H1 (cell line): ENCODE results near the gene F11. TPM values are rescaled to one million over a fixed set of nuclear protein-coding genes. Genes with fewer than 3 reads are reported as not detected.

ENCODE experiments used
- CTCF ChIA-PET: fragments of 300-600 bp; sonication (Branson Sonifier 250); formaldehyde crosslinking; loops from one replicate; lab custom pipeline; 2021; ENCODE audit not compliant: partially characterized antibody; lab: Charles Lee
- POLR2A ChIA-PET: fragments of 300-600 bp; sonication (Branson Sonifier 250); formaldehyde crosslinking; loops from one replicate; lab custom pipeline; 2021; ENCODE audit warnings: inconsistent platforms; ENCODE audit not compliant: partially characterized antibody; lab: Charles Lee
- DNase-seq, 2 experiments: peaks; one replicate each; pipeline versions ENCODE4 v3.0.0 to v3.0.0-alpha.2; 2010 to 2022; ENCODE audit warnings: low spot score in 2 of 2, low read depth in 1 of 2, mixed read lengths in 1 of 2
- FAIRE-seq: peaks from 2 replicates; lab custom pipeline; 2011; peaks lifted over from hg19 to GRCh38; lab: Jason Lieb, UNC
- H2AFZ ChIP-seq: 2 replicates; pipeline ENCODE4 v1.8.1; 2012; ENCODE audit warnings: low read length, inconsistent platforms
- H2AK5ac ChIP-seq: 2 replicates; pipeline ENCODE4 v1.6.1; 2013; ENCODE audit warnings: low read depth, low read length
- H2BK120ac ChIP-seq: replicated peaks from 2 replicates; pipeline ENCODE3; 2013; ENCODE audit warnings: low read depth, low read length, inconsistent platforms
- H2BK12ac ChIP-seq: 2 replicates; pipeline ENCODE4 v1.6.1; 2013; ENCODE audit warnings: low read depth, low read length
- H2BK15ac ChIP-seq: 2 replicates; pipeline ENCODE4 v1.6.1; 2013; ENCODE audit warnings: low read length
- H2BK20ac ChIP-seq: 2 replicates; pipeline ENCODE4 v1.6.1; 2013; ENCODE audit warnings: low read length
- H2BK5ac ChIP-seq: 2 replicates; pipeline ENCODE4 v1.6.1; 2013; ENCODE audit warnings: low read depth, low read length
- H3K14ac ChIP-seq: 2 replicates; pipeline ENCODE4 v1.6.1; 2013; ENCODE audit warnings: inconsistent platforms; ENCODE audit not compliant: insufficient read length
- H3K18ac ChIP-seq: 2 replicates; pipeline ENCODE4 v1.6.1; 2013; ENCODE audit warnings: low read length; ENCODE audit errors: extremely low read depth
- H3K23ac ChIP-seq: 2 replicates; pipeline ENCODE4 v1.6.1; 2013; ENCODE audit warnings: inconsistent platforms; ENCODE audit not compliant: insufficient read length
- H3K23me2 ChIP-seq: 2 replicates; pipeline ENCODE4 v1.6.1; 2013; ENCODE audit warnings: low read depth, low read length
- H3K27ac ChIP-seq: 2 replicates; pipeline ENCODE4 v1.6.1; 2011; ENCODE audit warnings: low read depth, low read length, inconsistent platforms
- H3K27me3 ChIP-seq, 4 experiments: replicated peaks in 1 of 4; 1 replicate in 1 of 4; 2 replicates in 3 of 4; pipeline versions ENCODE4 v1.6.1 to v1.8.1; 2011 to 2013; ENCODE audit warnings: low read length in 3 of 4, mild to moderate bottlenecking in 3 of 4, inconsistent platforms in 2 of 4, mixed read lengths in 2 of 4, moderate library complexity in 1 of 4; ENCODE audit not compliant: control insufficient read depth in 3 of 4, insufficient read depth in 3 of 4; ENCODE audit errors: extremely low read depth in 1 of 4
- H3K36me3 ChIP-seq, 4 experiments: 2 replicates each; pipeline versions ENCODE4 v1.6.1 to v1.8.1; 2011 to 2013; ENCODE audit warnings: mild to moderate bottlenecking in 4 of 4, low read length in 3 of 4, moderate library complexity in 2 of 4, control low read depth in 1 of 4, inconsistent platforms in 1 of 4; ENCODE audit not compliant: insufficient read depth in 4 of 4, control insufficient read depth in 2 of 4
- H3K4ac ChIP-seq: replicated peaks from 2 replicates; pipeline ENCODE3; 2013; ENCODE audit warnings: low read length, low read depth, mixed read lengths, inconsistent platforms; ENCODE audit not compliant: insufficient read length
- H3K4me1 ChIP-seq, 4 experiments: replicated peaks in 1 of 4; 1 replicate in 1 of 4; 2 replicates in 3 of 4; pipeline versions ENCODE4 v1.6.1 to v1.8.1; 2011 to 2013; ENCODE audit warnings: low read length in 3 of 4, inconsistent platforms in 2 of 4, mixed read lengths in 1 of 4; ENCODE audit not compliant: insufficient read depth in 4 of 4, control insufficient read depth in 3 of 4
- H3K4me2 ChIP-seq, 2 experiments: 2 replicates each; pipeline versions ENCODE4 v1.6.1 to v1.8.1; 2011 to 2013; ENCODE audit warnings: low read depth in 2 of 2, low read length in 2 of 2, control low read depth in 1 of 2, inconsistent platforms in 1 of 2, mild to moderate bottlenecking in 1 of 2; ENCODE audit not compliant: insufficient read depth in 1 of 2
- H3K4me3 ChIP-seq, 4 experiments: fragments of 200-600, 300-600 bp in 1 of 4; sonication (generic), shearing (Covaris generic), sonication (Bioruptor Twin) in 1 of 4; 2 replicates each; pipeline versions ENCODE4 v1.5.1 to v1.8.1; 2011 to 2016; ENCODE audit warnings: low read length in 4 of 4, low read depth in 3 of 4, control low read depth in 2 of 4, inconsistent platforms in 2 of 4, mild to moderate bottlenecking in 2 of 4, mixed read lengths in 1 of 4, moderate library complexity in 1 of 4; ENCODE audit not compliant: insufficient read depth in 2 of 4; ENCODE audit errors: extremely low read depth in 1 of 4
- H3K56ac ChIP-seq: replicated peaks from 2 replicates; pipeline ENCODE3; 2013; ENCODE audit warnings: low read depth, mild to moderate bottlenecking, mixed read lengths, low read length, inconsistent platforms; ENCODE audit not compliant: insufficient read length
- H3K79me1 ChIP-seq: 2 replicates; pipeline ENCODE4 v1.6.1; 2013; ENCODE audit warnings: low read depth, low read length, control low read depth
- H3K79me2 ChIP-seq, 2 experiments: 2 replicates each; pipeline versions ENCODE4 v1.6.1 to v1.8.1; 2012 to 2013; ENCODE audit warnings: low read length in 2 of 2, mild to moderate bottlenecking in 2 of 2, inconsistent platforms in 1 of 2; ENCODE audit not compliant: insufficient read depth in 2 of 2, control insufficient read depth in 1 of 2
- H3K9ac ChIP-seq, 4 experiments: replicated peaks in 1 of 4; 1 replicate in 1 of 4; 2 replicates in 3 of 4; pipeline versions ENCODE4 v1.6.1 to v1.8.1; 2011 to 2013; ENCODE audit warnings: low read depth in 3 of 4, low read length in 3 of 4, control low read depth in 2 of 4, mild to moderate bottlenecking in 2 of 4, moderate library complexity in 2 of 4, inconsistent platforms in 1 of 4; ENCODE audit errors: extremely low read depth in 1 of 4
- H3K9me3 ChIP-seq, 2 experiments: 2 replicates each; pipeline versions ENCODE4 v1.6.1 to v1.8.1; 2012 to 2013; ENCODE audit warnings: mild to moderate bottlenecking in 2 of 2, moderate library complexity in 2 of 2, control low read depth in 1 of 2, inconsistent platforms in 1 of 2, low read depth in 1 of 2, low read length in 1 of 2, mixed read lengths in 1 of 2; ENCODE audit not compliant: insufficient read depth in 2 of 2
- H4K20me1 ChIP-seq, 2 experiments: replicated peaks in 1 of 2; 2 replicates each; pipeline versions ENCODE3 to v1.8.1; 2011 to 2013; ENCODE audit warnings: inconsistent platforms in 2 of 2, low read length in 2 of 2, mild to moderate bottlenecking in 1 of 2; ENCODE audit not compliant: insufficient read depth in 2 of 2, control insufficient read depth in 1 of 2
- H4K5ac ChIP-seq: 2 replicates; pipeline ENCODE4 v1.6.1; 2013; ENCODE audit warnings: low read length, low read depth, mixed read lengths, inconsistent platforms; ENCODE audit not compliant: insufficient read length
- H4K8ac ChIP-seq: 2 replicates; pipeline ENCODE4 v1.8.0; 2013; ENCODE audit warnings: mild to moderate bottlenecking, moderate library complexity, low read length, inconsistent platforms; ENCODE audit not compliant: insufficient read depth; ENCODE audit errors: extremely low read depth
- H4K91ac ChIP-seq: replicated peaks from 2 replicates; pipeline ENCODE3; 2013; ENCODE audit warnings: low read length, mixed read lengths, inconsistent platforms; ENCODE audit not compliant: insufficient read length
- ATF3 ChIP-seq: IDR thresholded peaks from 2 replicates; pipeline ENCODE4 v1.6.1; 2011; ENCODE audit warnings: low read depth, mild to moderate bottlenecking, low read length; ENCODE audit not compliant: insufficient read depth
- BRCA1 ChIP-seq: IDR thresholded peaks from 2 replicates; pipeline ENCODE4 v1.6.1; 2012; ENCODE audit warnings: low read depth, low read length, improper control_type of control experiment
- CEBPB ChIP-seq: IDR thresholded peaks from 2 replicates; pipeline ENCODE4 v1.6.1; 2012; ENCODE audit warnings: low read depth, low read length
- CHD2 ChIP-seq: IDR thresholded peaks from 2 replicates; pipeline ENCODE4 v1.6.1; 2012; ENCODE audit warnings: low read length, improper control_type of control experiment
- CTBP2 ChIP-seq: IDR thresholded peaks from 2 replicates; pipeline ENCODE4 v1.7.0; 2011; ENCODE audit warnings: borderline replicate concordance, mild to moderate bottlenecking, moderate library complexity, mixed read lengths, low read length; ENCODE audit not compliant: insufficient read depth, insufficient read length
- FOSL1 ChIP-seq: IDR thresholded peaks from 2 replicates; pipeline ENCODE4 v1.6.1; 2011; ENCODE audit warnings: mild to moderate bottlenecking, low read depth, low read length, moderate library complexity; ENCODE audit not compliant: insufficient read depth
- GABPA ChIP-seq: IDR thresholded peaks from 2 replicates; pipeline ENCODE4 v1.6.1; 2011; ENCODE audit warnings: mild to moderate bottlenecking, low read length, moderate library complexity, borderline replicate concordance; ENCODE audit not compliant: insufficient read depth
- NRF1 ChIP-seq: IDR thresholded peaks from 2 replicates; pipeline ENCODE4 v1.6.1; 2011; ENCODE audit warnings: mild to moderate bottlenecking, low read depth, low read length, improper control_type of control experiment
- POLR2A ChIP-seq, 2 experiments: IDR thresholded peaks; 1 replicate in 1 of 2; 2 replicates in 1 of 2; pipeline ENCODE4 v1.6.1; 2011; ENCODE audit warnings: low read depth in 2 of 2, low read length in 2 of 2, mild to moderate bottlenecking in 2 of 2; ENCODE audit errors: control extremely low read depth in 1 of 2
- RXRA ChIP-seq: IDR thresholded peaks from 2 replicates; pipeline ENCODE4 v1.6.1; 2011; ENCODE audit warnings: low read depth, mild to moderate bottlenecking, low read length, moderate library complexity; ENCODE audit not compliant: insufficient read depth
- SIN3A ChIP-seq, 2 experiments: IDR thresholded peaks in 1 of 2; conservative IDR thresholded peaks in 1 of 2; 2 replicates each; pipeline ENCODE4 v1.6.1; 2011 to 2012; ENCODE audit warnings: low read length in 2 of 2, improper control_type of control experiment in 1 of 2, low read depth in 1 of 2, mild to moderate bottlenecking in 1 of 2
- SP1 ChIP-seq: IDR thresholded peaks from 2 replicates; pipeline ENCODE4 v1.6.1; 2011; ENCODE audit warnings: low read depth, low read length
- TAF1 ChIP-seq: IDR thresholded peaks from 2 replicates; pipeline ENCODE4 v1.6.1; 2011; ENCODE audit warnings: mild to moderate bottlenecking, low read depth, low read length
- TBP ChIP-seq: IDR thresholded peaks from 2 replicates; pipeline ENCODE4 v1.6.1; 2011; ENCODE audit warnings: low read depth, low read length, improper control_type of control experiment
- WGBS, 2 experiments: shearing (Covaris generic) in 1 of 2; methylation state at CpG; one replicate each; pipeline versions ENCODE4 v1.1.6 to v1.1.7; 2013 to 2015; ENCODE audit warnings: low lambda C conversion rate in 2 of 2, mixed read lengths in 2 of 2, inconsistent platforms in 1 of 2, low coverage in 1 of 2, missing lambda C conversion rate in 1 of 2; ENCODE audit not compliant: insufficient replicate concordance in 2 of 2, insufficient coverage in 1 of 2, insufficient read length in 1 of 2; ENCODE audit errors: extremely low coverage in 1 of 2, missing lambda C conversion rate in 1 of 2; 5-methylcytosine and 5-hydroxymethylcytosine counted together
- polyA plus RNA-seq, 7 experiments: library from polyadenylated mRNA; depleted of rRNA in 3 of 7; stranded (reverse) in 5 of 7; unstranded in 2 of 7; fragments of >200 nt in 5 of 7; fragments of 200-250 nt in 2 of 7; gene quantifications; 1 replicate in 5 of 7; 2 replicates in 1 of 7; 4 replicates in 1 of 7; pipeline versions ENCODE4 v1.2.1 to v1.2.3, GENCODE V29; 2011 to 2013; ENCODE audit warnings: missing spikeins in 2 of 7, mixed read lengths in 2 of 7
- total RNA-seq: library from RNA; stranded (reverse); fragmentation: NEBNext Ultra II Directional; extraction: Animal tissue kit (Norgen Biotek cat#: 25700); gene quantifications from 2 replicates; pipeline ENCODE4 v1.2.1, GENCODE V29; 2021

F11 gene
- total and polyA plus RNA-seq, 2 of the 8 experiments (the other 6 are each of a cell fraction or from before 2014, with no cell fraction given): 0.27 to 0.99 TPM

- H2BK15ac ChIP-seq: no peak overlapping the region
- H4K91ac ChIP-seq: no peak overlapping the region
- H3K18ac ChIP-seq: no peak overlapping the region
- WGBS, 2 experiments: 80% methylated on average over 1 of the region's 1 CpG; no CpG with 5 or more reads in 1 of the 2 experiments
- H3K36me3 ChIP-seq: no peaks in the 10 kb centered on the region; a peak in 1 of 8 replicates
- H2AK5ac ChIP-seq: no peak overlapping the region
- no peaks in the 10 kb centered on the region for H3K4me1 ChIP-seq
- H4K8ac ChIP-seq: no peak overlapping the region
- no peak overlapping the region for H3K9ac ChIP-seq
- no peaks in the 10 kb centered on the region; a peak in 2 of 7 replicates for H3K27me3 ChIP-seq
- no peak overlapping the region for H2BK5ac ChIP-seq
- H4K20me1 ChIP-seq: no peaks in the 10 kb centered on the region
- H4K5ac ChIP-seq: no peak overlapping the region
- H3K4me2 ChIP-seq: no peak overlapping the region
- H2BK12ac ChIP-seq: no peak overlapping the region
- no peak overlapping the region for H2BK20ac ChIP-seq
- no peak overlapping the region for H2BK120ac ChIP-seq
- no peak overlapping the region for H3K14ac ChIP-seq
- DNase-seq (no peak), FAIRE-seq (no peak)
- no peaks in the 10 kb centered on the region for H3K79me2 ChIP-seq
- ChIA-PET CTCF (interaction anchor here (0.8 to 1.5 kb wide), 3 partner anchors 16 to 392 kb away, joined by 3 to 4 read pairs (median 4); no protein-coding TSS in a partner anchor), POLR2A (interaction anchor here (1.9 kb wide), 1 partner anchor 32 kb away, joined by 5 read pairs; no protein-coding TSS in a partner anchor)
- no peaks in the 10 kb centered on the region for H3K9me3 ChIP-seq
- H2AFZ ChIP-seq: peak overlapping the region; percentile 63; the same call in 1 of the 2 replicates
- H3K27ac ChIP-seq: no peak overlapping the region
- H3K23ac ChIP-seq: no peak overlapping the region
- H3K79me1 ChIP-seq: no peaks in the 10 kb centered on the region
- H3K4me3 ChIP-seq: no peak overlapping the region
- H3K56ac ChIP-seq: no peak overlapping the region
- no peaks in the 10 kb centered on the region for H3K23me2 ChIP-seq
- no peak overlapping the region for H3K4ac ChIP-seq
- no peak for TF ChIP-seq ATF3
- TF ChIP-seq CHD2: no peak
- no peak for TF ChIP-seq BRCA1
- no peak for TF ChIP-seq POLR2A (IDR thresholded peaks at IDR 0.05; ENCODE audit: control extremely low read depth in 1 of 2, low read depth in 2 of 2, low read length in 2 of 2)
- TF ChIP-seq SIN3A (conservative IDR thresholded peaks at IDR 0.05 in 1 of 2, IDR thresholded peaks at IDR 0.05 in 1 of 2; ENCODE audit: low read depth in 1 of 2, low read length in 2 of 2): no peak
- no peak for TF ChIP-seq RXRA
- no peak for TF ChIP-seq NRF1
- TF ChIP-seq TBP: no peak
- TF ChIP-seq SP1: no peak
- no peak for TF ChIP-seq TAF1
- TF ChIP-seq GABPA: no peak
- TF ChIP-seq CTBP2: no peak
- TF ChIP-seq FOSL1: no peak
- no peak for TF ChIP-seq CEBPB
Measured at GRCh38 chr4:186217733-186218293, 48.2 kb upstream of the F11 start.
